ENCODE results near the gene CDC34.
"Not testable (repeated sequence)": the region's sequence is repeated elsewhere in the genome, so short reads cannot be mapped to it uniquely, and the experiment has no call there.

The CDC34 gene

GRCh38 chr19:572743-573518, 41.4 kb downstream of the CDC34 start:
- DNase-seq (ENCODE audit: low read depth in 4 of 4, low spot score in 1 of 4): no peak

GRCh38 chr19:573519-573825, 41.9 kb downstream of the CDC34 start:
- DNase-seq (ENCODE audit: low read depth in 4 of 4, low spot score in 1 of 4): no peak

- DNase-seq (ENCODE audit: low read depth in 4 of 4, low spot score in 1 of 4): no peak
Observed at GRCh38 chr19:574658-575526, 43.3 kb downstream of the CDC34 start.

- DNase-seq (ENCODE audit: low read depth in 4 of 4, low spot score in 1 of 4): no peak
Observed at GRCh38 chr19:575527-576506, 44.3 kb downstream of the CDC34 start.

- DNase-seq (ENCODE audit: low read depth in 4 of 4, low spot score in 1 of 4): no peak
Observed at GRCh38 chr19:576768-577438, 45.3 kb downstream of the CDC34 start.

GRCh38 chr19:577439-578392, 46.2 kb downstream of the CDC34 start:
- no peak for DNase-seq (ENCODE audit: low read depth in 4 of 4, low spot score in 1 of 4)

GRCh38 chr19:579111-579841, 47.7 kb downstream of the CDC34 start:
- DNase-seq (ENCODE audit: low read depth in 4 of 4, low spot score in 1 of 4): no peak

- DNase-seq (ENCODE audit: low read depth in 4 of 4, low spot score in 1 of 4): no peak
Observed at GRCh38 chr19:579842-580155, 48.2 kb downstream of the CDC34 start.

- DNase-seq (ENCODE audit: low read depth in 4 of 4, low spot score in 1 of 4): no peak
Observed at GRCh38 chr19:580274-580835, 48.8 kb downstream of the CDC34 start.

GRCh38 chr19:581399-582111, 50.0 kb downstream of the CDC34 start:
- no peak for DNase-seq (ENCODE audit: low read depth in 4 of 4, low spot score in 1 of 4)

- DNase-seq (ENCODE audit: low read depth in 4 of 4, low spot score in 1 of 4): no peak
Observed at GRCh38 chr19:582497-583197, 51.1 kb downstream of the CDC34 start.

GRCh38 chr19:583198-583967, 51.8 kb downstream of the CDC34 start:
- DNase-seq (ENCODE audit: low read depth in 4 of 4, low spot score in 1 of 4): no peak

GRCh38 chr19:583968-584239, 52.3 kb downstream of the CDC34 start:
- DNase-seq (ENCODE audit: low read depth in 4 of 4, low spot score in 1 of 4): no peak

GRCh38 chr19:584240-585001, 52.9 kb downstream of the CDC34 start:
- DNase-seq (ENCODE audit: low read depth in 4 of 4, low spot score in 1 of 4): peak in 1 of 4 experiments; percentile 41

GRCh38 chr19:585146-585545, 53.6 kb downstream of the CDC34 start:
- DNase-seq (ENCODE audit: low read depth in 4 of 4, low spot score in 1 of 4): not testable (repeated sequence)

- no peak for DNase-seq (ENCODE audit: low read depth in 4 of 4, low spot score in 1 of 4)
Observed at GRCh38 chr19:585551-586110, 54.1 kb downstream of the CDC34 start.

Measured in stimulated activated CD4-positive, alpha-beta T cell treated with anti-CD3 and anti-CD28 coated beads, Interleukin-1b, Interleukin-23, amount 100 ng/mL, for 24 hours (primary cell).